Measurements from ENCODE around the gene RIOK2. TPM values are rescaled to one million over a fixed set of nuclear protein-coding genes. Genes with fewer than 3 reads are reported as not detected.
"Not testable (repeated sequence)": the region's sequence is repeated elsewhere in the genome, so short reads cannot be mapped to it uniquely, and the experiment has no call there.

Gene RIOK2
- total RNA-seq, 1 experiment from 2014 or later, result 42.9 TPM

GRCh38 chr5:97182571-97183099 lies 412 bp downstream of the RIOK2 start:
- TF ChIP-seq EZH2 (IDR thresholded peaks at IDR 0.05; ENCODE audit: borderline replicate concordance, low read depth, low read length, poor library complexity, severe bottlenecking), result no peak
- TF ChIP-seq CTCF (conservative IDR thresholded peaks at IDR 0.05; ENCODE audit: low read depth, low read length), result no peak
- CTCF ChIA-PET, result no interaction called here
- DNase-seq (ENCODE audit: low spot score), result peak; percentile 51
- TSS peak; percentile 84 for BruUV-seq (replicated peaks)
- Histone ChIP-seq H3K9me3 (ENCODE audit: low read depth, low read length, poor library complexity, severe bottlenecking) (no peaks in the 10 kb centered on the region), H3K4me3 (ENCODE audit: low read depth, low read length, poor library complexity, severe bottlenecking) (peak overlapping the region; percentile 79), H3K4me1 (ENCODE audit: insufficient read depth, low read length, poor library complexity, severe bottlenecking) (peaks cover 14% of the 10 kb centered on the region), H3K36me3 (ENCODE audit: insufficient read depth, low read length, poor library complexity, severe bottlenecking) (peaks cover 19% of the 10 kb centered on the region), H3K27me3 (replicated peaks; ENCODE audit: insufficient read depth, low read depth, low read length, poor library complexity) (no peaks in the 10 kb centered on the region), H3K27ac (ENCODE audit: low read depth, low read length, poor library complexity, severe bottlenecking) (peak overlapping the region; percentile 95)
- intact Hi-C loops (cut with micrococcal nuclease; ENCODE audit: unreplicated experiment), result no loop called here
- POLR2A ChIA-PET (ENCODE audit: low non-redundant PET), result no interaction called here

GRCh38 chr5:97181856-97182545 lies 1.0 kb downstream of the RIOK2 start:
- H3K9me3 ChIP-seq (ENCODE audit: low read depth, low read length, poor library complexity, severe bottlenecking), result no peaks in the 10 kb centered on the region
- intact Hi-C loops (cut with micrococcal nuclease; ENCODE audit: unreplicated experiment), result no loop called here
- TF ChIP-seq CTCF (conservative IDR thresholded peaks at IDR 0.05; ENCODE audit: low read depth, low read length), result no peak
- no peak for TF ChIP-seq EZH2 (IDR thresholded peaks at IDR 0.05; ENCODE audit: borderline replicate concordance, low read depth, low read length, poor library complexity, severe bottlenecking)
- CTCF ChIA-PET, result no interaction called here
- H3K36me3 ChIP-seq (ENCODE audit: insufficient read depth, low read length, poor library complexity, severe bottlenecking), result peaks cover 26% of the 10 kb centered on the region
- peak overlapping the region; percentile 95 for H3K27ac ChIP-seq (ENCODE audit: low read depth, low read length, poor library complexity, severe bottlenecking)
- peak overlapping the region; percentile 79 for H3K4me3 ChIP-seq (ENCODE audit: low read depth, low read length, poor library complexity, severe bottlenecking)
- H3K27me3 ChIP-seq (replicated peaks; ENCODE audit: insufficient read depth, low read depth, low read length, poor library complexity), result no peaks in the 10 kb centered on the region
- DNase-seq (ENCODE audit: low spot score), result no peak
- POLR2A ChIA-PET (ENCODE audit: low non-redundant PET), result no interaction called here
- BruUV-seq (replicated peaks), result no TSS peak
- H3K4me1 ChIP-seq (ENCODE audit: insufficient read depth, low read length, poor library complexity, severe bottlenecking), result peaks cover 14% of the 10 kb centered on the region

- Histone ChIP-seq H3K4me1 (ENCODE audit: insufficient read depth, low read length, poor library complexity, severe bottlenecking) (peaks cover 14% of the 10 kb centered on the region), H3K36me3 (ENCODE audit: insufficient read depth, low read length, poor library complexity, severe bottlenecking) (peaks cover 51% of the 10 kb centered on the region)
- DNase-seq (ENCODE audit: low spot score); BruUV-seq (replicated peaks); H3K4me3 ChIP-seq (ENCODE audit: low read depth, low read length, poor library complexity, severe bottlenecking); CTCF ChIA-PET; POLR2A ChIA-PET (ENCODE audit: low non-redundant PET); intact Hi-C loops (cut with micrococcal nuclease; ENCODE audit: unreplicated experiment); H3K9me3 ChIP-seq (ENCODE audit: low read depth, low read length, poor library complexity, severe bottlenecking); H3K27me3 ChIP-seq (replicated peaks; ENCODE audit: insufficient read depth, low read depth, low read length, poor library complexity); H3K27ac ChIP-seq (ENCODE audit: low read depth, low read length, poor library complexity, severe bottlenecking): not testable (repeated sequence)
Observed at GRCh38 chr5:97179457-97179856, 3.6 kb downstream of the RIOK2 start.

GRCh38 chr5:97172227-97172626 lies 10.8 kb downstream of the RIOK2 start:
- Histone ChIP-seq H3K27me3 (replicated peaks; ENCODE audit: insufficient read depth, low read depth, low read length, poor library complexity) (no peaks in the 10 kb centered on the region), H3K9me3 (ENCODE audit: low read depth, low read length, poor library complexity, severe bottlenecking) (no peaks in the 10 kb centered on the region), H3K27ac (ENCODE audit: low read depth, low read length, poor library complexity, severe bottlenecking) (no peak overlapping the region), H3K4me1 (ENCODE audit: insufficient read depth, low read length, poor library complexity, severe bottlenecking) (no peaks in the 10 kb centered on the region), H3K36me3 (ENCODE audit: insufficient read depth, low read length, poor library complexity, severe bottlenecking) (peaks cover 72% of the 10 kb centered on the region), H3K4me3 (ENCODE audit: low read depth, low read length, poor library complexity, severe bottlenecking) (no peak overlapping the region)
- TF ChIP-seq EZH2 (IDR thresholded peaks at IDR 0.05; ENCODE audit: borderline replicate concordance, low read depth, low read length, poor library complexity, severe bottlenecking) (no peak), CTCF (conservative IDR thresholded peaks at IDR 0.05; ENCODE audit: low read depth, low read length) (no peak)
- DNase-seq (ENCODE audit: low spot score), result no peak
- POLR2A ChIA-PET (ENCODE audit: low non-redundant PET), result no interaction called here
- BruUV-seq (replicated peaks), result no TSS peak
- CTCF ChIA-PET, result no interaction called here
- intact Hi-C loops (cut with micrococcal nuclease; ENCODE audit: unreplicated experiment), result no loop called here
